Neural cell (in vitro differentiated cells): Measurements from ENCODE around the gene VEGFB.

ENCODE experiments used
- CTCF ChIP-seq: fragments of 450-650 bp; IDR thresholded peaks from 2 replicates; pipeline ENCODE4 v1.5.1; 2014; ENCODE audit warnings: antibody characterized with exemption, mild to moderate bottlenecking, moderate library complexity; ENCODE audit not compliant: poor library complexity, severe bottlenecking
- EP300 ChIP-seq: fragments of 450-650 bp; conservative IDR thresholded peaks from 2 replicates; pipeline ENCODE4 v1.6.1; 2014; ENCODE audit warnings: antibody characterized with exemption, mild to moderate bottlenecking, moderate library complexity; ENCODE audit not compliant: poor library complexity, severe bottlenecking
- EZH2 ChIP-seq: fragments of 200-600, 300-800 bp; shearing (Covaris generic), sonication (generic); IDR thresholded peaks from 2 replicates; pipeline ENCODE4 v1.6.1; 2014; ENCODE audit warnings: antibody characterized with exemption, low read length, borderline replicate concordance, mild to moderate bottlenecking; ENCODE audit not compliant: insufficient read depth, poor library complexity, severe bottlenecking
- MXI1 ChIP-seq: fragments of 450-650 bp; conservative IDR thresholded peaks from 2 replicates; pipeline ENCODE4 v1.6.1; 2014; ENCODE audit warnings: antibody characterized with exemption, mild to moderate bottlenecking; ENCODE audit not compliant: poor library complexity, severe bottlenecking
- POLR2AphosphoS5 ChIP-seq: IDR thresholded peaks from 2 replicates; pipeline ENCODE4 v1.6.1; 2012
- RAD21 ChIP-seq: fragments of 450-650 bp; conservative IDR thresholded peaks from 2 replicates; pipeline ENCODE4 v1.6.1; 2014; ENCODE audit warnings: antibody characterized with exemption, mild to moderate bottlenecking, moderate library complexity
- SMC3 ChIP-seq: fragments of 450-650 bp; conservative IDR thresholded peaks from 2 replicates; pipeline ENCODE4 v1.6.1; 2014; ENCODE audit warnings: antibody characterized with exemption, mild to moderate bottlenecking, moderate library complexity; ENCODE audit not compliant: poor library complexity
- TAF1 ChIP-seq: IDR thresholded peaks from 2 replicates; pipeline ENCODE4 v1.6.1; 2012; ENCODE audit warnings: low read depth
- TF ChIP-seq, protein P1 (sequence below): IDR thresholded peaks from 2 replicates; pipeline ENCODE4 v1.6.1; 2012; ENCODE audit warnings: borderline replicate concordance

DNA sequence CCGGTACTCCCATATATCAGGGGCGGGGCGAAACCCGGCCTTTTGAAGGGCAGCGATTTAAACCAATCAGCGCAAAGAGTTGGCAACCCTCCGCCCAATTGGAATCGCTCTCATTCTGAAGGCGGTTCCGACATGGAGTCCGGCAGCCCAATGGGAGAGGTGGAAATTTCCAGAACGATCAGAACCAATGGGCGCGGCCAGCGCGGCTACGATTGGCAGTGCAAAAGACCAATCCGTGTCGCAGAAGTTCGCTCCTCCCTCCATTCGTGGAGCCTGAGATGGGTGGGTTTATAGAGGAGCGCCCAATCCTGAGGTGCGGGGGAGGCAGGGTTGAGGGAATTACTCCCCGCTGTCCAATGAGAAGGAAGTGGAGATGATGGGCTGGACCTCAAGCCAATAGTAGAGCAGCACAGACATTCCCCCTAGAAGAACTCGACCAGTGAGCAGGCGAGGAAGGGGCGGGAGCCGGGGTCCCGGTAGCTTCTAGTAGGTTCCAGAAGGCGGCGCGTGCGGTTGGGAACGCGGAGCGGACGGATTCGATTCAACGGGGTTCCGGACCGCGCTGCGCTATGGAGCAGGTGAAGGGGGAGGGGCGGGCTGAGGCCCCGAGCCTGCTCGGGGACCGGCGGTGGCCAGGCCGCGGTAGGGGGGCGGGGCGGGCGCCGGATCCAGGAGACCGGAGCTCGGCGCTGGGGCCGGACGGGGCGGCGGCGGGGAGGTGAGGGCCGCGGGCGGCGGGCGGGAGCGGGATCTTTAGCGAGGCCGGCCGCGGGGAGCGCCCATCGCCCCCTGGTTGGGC is 48.5 kb upstream of the VEGFB start, which contains the start of gene STIP1:
- peak; percentile 73 for TF ChIP-seq CTCF
- TF ChIP-seq, protein P1, sequence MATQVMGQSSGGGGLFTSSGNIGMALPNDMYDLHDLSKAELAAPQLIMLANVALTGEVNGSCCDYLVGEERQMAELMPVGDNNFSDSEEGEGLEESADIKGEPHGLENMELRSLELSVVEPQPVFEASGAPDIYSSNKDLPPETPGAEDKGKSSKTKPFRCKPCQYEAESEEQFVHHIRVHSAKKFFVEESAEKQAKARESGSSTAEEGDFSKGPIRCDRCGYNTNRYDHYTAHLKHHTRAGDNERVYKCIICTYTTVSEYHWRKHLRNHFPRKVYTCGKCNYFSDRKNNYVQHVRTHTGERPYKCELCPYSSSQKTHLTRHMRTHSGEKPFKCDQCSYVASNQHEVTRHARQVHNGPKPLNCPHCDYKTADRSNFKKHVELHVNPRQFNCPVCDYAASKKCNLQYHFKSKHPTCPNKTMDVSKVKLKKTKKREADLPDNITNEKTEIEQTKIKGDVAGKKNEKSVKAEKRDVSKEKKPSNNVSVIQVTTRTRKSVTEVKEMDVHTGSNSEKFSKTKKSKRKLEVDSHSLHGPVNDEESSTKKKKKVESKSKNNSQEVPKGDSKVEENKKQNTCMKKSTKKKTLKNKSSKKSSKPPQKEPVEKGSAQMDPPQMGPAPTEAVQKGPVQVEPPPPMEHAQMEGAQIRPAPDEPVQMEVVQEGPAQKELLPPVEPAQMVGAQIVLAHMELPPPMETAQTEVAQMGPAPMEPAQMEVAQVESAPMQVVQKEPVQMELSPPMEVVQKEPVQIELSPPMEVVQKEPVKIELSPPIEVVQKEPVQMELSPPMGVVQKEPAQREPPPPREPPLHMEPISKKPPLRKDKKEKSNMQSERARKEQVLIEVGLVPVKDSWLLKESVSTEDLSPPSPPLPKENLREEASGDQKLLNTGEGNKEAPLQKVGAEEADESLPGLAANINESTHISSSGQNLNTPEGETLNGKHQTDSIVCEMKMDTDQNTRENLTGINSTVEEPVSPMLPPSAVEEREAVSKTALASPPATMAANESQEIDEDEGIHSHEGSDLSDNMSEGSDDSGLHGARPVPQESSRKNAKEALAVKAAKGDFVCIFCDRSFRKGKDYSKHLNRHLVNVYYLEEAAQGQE, result no peak
- TF ChIP-seq EP300, result peak; percentile 52
- TF ChIP-seq EZH2, result no peak
- peak; percentile 96 for TF ChIP-seq POLR2AphosphoS5
- TF ChIP-seq TAF1, result peak; percentile 12
- peak; percentile 30 for TF ChIP-seq RAD21
- no peak for TF ChIP-seq SMC3
- no peak for TF ChIP-seq MXI1
